K562 (cell line): ENCODE measurements around the gene MRPL40. TPM values are rescaled to one million over a fixed set of nuclear protein-coding genes. Genes with fewer than 3 reads are reported as not detected.

Source experiments
- ATAC-seq: fragments of 200-7000 bp; cut with Tn5 transposase; 3 replicates; pipeline ENCODE4 v1.9.1; 2020; ENCODE audit warnings: moderate library complexity
- BruUV-seq: library from RNA; stranded (reverse); fragments of 400-500 nt; replicated peaks from 2 replicates; lab custom pipeline; 2021; lab: Mats Ljungman, UMichigan
- CTCF ChIA-PET: fragments of 300-600 bp; formaldehyde crosslinking; extraction: SDS; loops from one replicate; lab custom pipeline; 2021; ENCODE audit warnings: low intra/inter-chr PET ratio; lab: Yijun Ruan, JAX
- POLR2A ChIA-PET: fragments of 300-600, 350-650 bp; sonication (Branson Sonifier 250); formaldehyde crosslinking; extraction: SDS; loops from one replicate; lab custom pipeline; 2021; ENCODE audit warnings: antibody characterized with exemption, inconsistent platforms; lab: Yijun Ruan, JAX
- DNase-seq, 4 experiments: peaks; one replicate each; pipeline versions ENCODE4 v3.0.0 to v3.0.0-alpha.2; 2011 to 2018; ENCODE audit warnings: low spot score in 3 of 4, mixed read lengths in 3 of 4; ENCODE audit errors: extremely low read depth in 1 of 4
- FAIRE-seq: peaks from 2 replicates; lab custom pipeline; 2011; peaks lifted over from hg19 to GRCh38; lab: Jason Lieb, UNC
- H2AFZ ChIP-seq: 2 replicates; pipeline ENCODE4 v1.6.0; 2011; ENCODE audit warnings: low read depth, low read length, control low read depth, inconsistent platforms
- H3K27ac ChIP-seq: fragments of 200-600 bp; 3 replicates; pipeline ENCODE4 v1.8.0; 2011; ENCODE audit warnings: low read depth, mild to moderate bottlenecking, control low read depth, inconsistent platforms, low read length, moderate library complexity, mixed read lengths; ENCODE audit errors: extremely low read depth
- H3K27me3 ChIP-seq, 2 experiments: fragments of 300-600 bp in 1 of 2; 2 replicates in 1 of 2; 3 replicates in 1 of 2; pipeline versions ENCODE4 v1.6.0 to v1.8.0; 2011; ENCODE audit warnings: inconsistent platforms in 2 of 2, low read length in 2 of 2, mild to moderate bottlenecking in 1 of 2, mixed read lengths in 1 of 2, moderate library complexity in 1 of 2; ENCODE audit not compliant: control insufficient read depth in 2 of 2, insufficient read depth in 2 of 2
- H3K36me3 ChIP-seq: fragments of 300-600 bp; 3 replicates; pipeline ENCODE4 v1.8.0; 2011; ENCODE audit warnings: mild to moderate bottlenecking, low read length, inconsistent platforms; ENCODE audit not compliant: control insufficient read depth, insufficient read depth
- H3K4me1 ChIP-seq, 2 experiments: fragments of 200-600 bp in 1 of 2; replicated peaks in 1 of 2; 2 replicates in 1 of 2; 3 replicates in 1 of 2; pipeline versions ENCODE4 v1.5.1 to v1.8.0; 2011; ENCODE audit warnings: inconsistent platforms in 2 of 2, low read length in 2 of 2, mild to moderate bottlenecking in 1 of 2, mixed read lengths in 1 of 2, moderate library complexity in 1 of 2; ENCODE audit not compliant: control insufficient read depth in 2 of 2, insufficient read depth in 2 of 2
- H3K4me2 ChIP-seq: 2 replicates; pipeline ENCODE4 v1.6.1; 2011; ENCODE audit warnings: low read length, control low read depth, inconsistent platforms, mixed read lengths; ENCODE audit not compliant: insufficient read depth
- H3K4me3 ChIP-seq: fragments of 200-600 bp; sonication (generic), shearing (Covaris generic); 2 replicates; pipeline ENCODE4 v1.5.1; 2016; ENCODE audit warnings: control low read depth, inconsistent platforms
- H3K79me2 ChIP-seq: fragments of 200-600 bp; 3 replicates; pipeline ENCODE4 v1.8.0; 2011; ENCODE audit warnings: low read length, inconsistent platforms; ENCODE audit not compliant: control insufficient read depth, insufficient read depth
- H3K9ac ChIP-seq, 2 experiments: 2 replicates each; pipeline versions ENCODE4 v1.6.0 to v1.6.1; 2011; ENCODE audit warnings: low read depth in 2 of 2, low read length in 2 of 2, control low read depth in 1 of 2, inconsistent platforms in 1 of 2, mild to moderate bottlenecking in 1 of 2, mixed read lengths in 1 of 2; ENCODE audit not compliant: insufficient read depth in 1 of 2
- H3K9me1 ChIP-seq: one replicate; pipeline ENCODE4 v1.6.0; 2011; ENCODE audit warnings: inconsistent platforms, mild to moderate bottlenecking, low read length, moderate library complexity; ENCODE audit not compliant: control insufficient read depth, insufficient read depth
- H3K9me3 ChIP-seq: replicated peaks from 2 replicates; pipeline ENCODE4 v1.5.1; 2011; ENCODE audit warnings: low read depth, low read length, inconsistent platforms; ENCODE audit not compliant: control insufficient read depth, insufficient read depth
- H4K20me1 ChIP-seq: replicated peaks from 2 replicates; pipeline ENCODE4 v1.6.1; 2011; ENCODE audit warnings: low read length, inconsistent platforms, mixed read lengths; ENCODE audit not compliant: control insufficient read depth, insufficient read depth
- BRF1 ChIP-seq: IDR thresholded peaks from 3 replicates; pipeline ENCODE4 v1.6.1; 2011; ENCODE audit warnings: borderline replicate concordance, mild to moderate bottlenecking; ENCODE audit not compliant: insufficient read length; ENCODE audit errors: extremely low read depth
- GABPB2 ChIP-seq: fragments of 250-450 bp; sonication (Bioruptor Pico); conservative IDR thresholded peaks from 2 replicates; pipeline ENCODE4 v1.5.1; 2021; ENCODE audit warnings: mild to moderate bottlenecking
- HIVEP1 ChIP-seq: fragments of 250-450 bp; sonication (Bioruptor Pico); IDR thresholded peaks from 2 replicates; pipeline ENCODE4 v1.4.0; 2020; ENCODE audit warnings: mild to moderate bottlenecking
- NR2C2 ChIP-seq, 2 experiments: fragments of 200-800 bp in 1 of 2; sonication (Bioruptor generic) in 1 of 2; sonication (generic) in 1 of 2; formaldehyde crosslinking in 1 of 2; IDR thresholded peaks; 2 replicates each; pipeline versions ENCODE4 v1.6.1 to v1.8.0; 2016 to 2022; ENCODE audit warnings: mild to moderate bottlenecking in 1 of 2, missing compliant biosample characterization in 1 of 2, missing genetic modification characterization in 1 of 2, missing genetic modification reagents in 1 of 2
- PATZ1 ChIP-seq: fragments of 250-450 bp; sonication (Bioruptor Pico); IDR thresholded peaks from 2 replicates; pipeline ENCODE4 v1.5.0; 2020; ENCODE audit warnings: mild to moderate bottlenecking, borderline replicate concordance
- RAD21 ChIP-seq, 2 experiments: fragments of 250-450 bp in 1 of 2; fragments of 450-650 bp in 1 of 2; sonication (Bioruptor Pico) in 1 of 2; formaldehyde crosslinking in 1 of 2; IDR thresholded peaks in 1 of 2; conservative IDR thresholded peaks in 1 of 2; 2 replicates each; pipeline versions ENCODE4 v1.4.0 to v1.8.0; 2020 to 2022; ENCODE audit warnings: mild to moderate bottlenecking in 2 of 2, moderate library complexity in 1 of 2
- RBM22 ChIP-seq: fragments of 200-400 bp; formaldehyde crosslinking; IDR thresholded peaks from 2 replicates; pipeline ENCODE4 v1.6.1; 2018; ENCODE audit warnings: low read length, low read depth; ENCODE audit not compliant: poor library complexity, severe bottlenecking
- SAP30 ChIP-seq: fragments of 200-600 bp; sonication (generic); IDR thresholded peaks from 2 replicates; pipeline ENCODE4 v1.6.1; 2012; ENCODE audit warnings: borderline replicate concordance, low read depth, mild to moderate bottlenecking, moderate library complexity, low read length, control low read depth, inconsistent platforms; ENCODE audit not compliant: insufficient read depth, poor library complexity, severe bottlenecking
- STAT5B ChIP-seq: fragments of 250-450 bp; sonication (Bioruptor Pico); IDR thresholded peaks from 2 replicates; pipeline ENCODE4 v1.8.0; 2021; ENCODE audit warnings: mild to moderate bottlenecking, inconsistent platforms
- TGIF2 ChIP-seq: sonication (generic); formaldehyde crosslinking; IDR thresholded peaks from 2 replicates; pipeline ENCODE4 v1.8.1; 2022; ENCODE audit warnings: mild to moderate bottlenecking, missing genetic modification reagents, moderate library complexity
- ZNF121 ChIP-seq: sonication (generic); formaldehyde crosslinking; conservative IDR thresholded peaks from 2 replicates; pipeline ENCODE4 v1.8.0; 2022; ENCODE audit warnings: missing genetic modification reagents
- ZNF174 ChIP-seq: fragments of 250-450 bp; sonication (Bioruptor Pico); IDR thresholded peaks from 2 replicates; pipeline ENCODE4 v1.4.0; 2020; ENCODE audit warnings: mild to moderate bottlenecking
- ZNF23 ChIP-seq: fragments of 250-450 bp; sonication (Bioruptor Pico); IDR thresholded peaks from 2 replicates; pipeline ENCODE4 v1.4.0; 2020; ENCODE audit warnings: mild to moderate bottlenecking
- ZNF253 ChIP-seq: fragments of 250-450 bp; sonication (Bioruptor Pico); conservative IDR thresholded peaks from 2 replicates; pipeline ENCODE4 v1.6.1; 2021; ENCODE audit warnings: mild to moderate bottlenecking
- ZNF511 ChIP-seq: sonication (generic); formaldehyde crosslinking; IDR thresholded peaks from 2 replicates; pipeline ENCODE4 v1.8.0; 2022; ENCODE audit warnings: mild to moderate bottlenecking, missing genetic modification reagents
- ZNF583 ChIP-seq: fragments of 250-450 bp; sonication (Bioruptor Pico); IDR thresholded peaks from 2 replicates; pipeline ENCODE4 v1.4.0; 2020
- WGBS: fragments of 100-300 bp; shearing (Covaris generic); methylation state at CpG from one replicate; pipeline ENCODE4 v1.1.6; 2016; ENCODE audit warnings: low coverage, mixed read lengths; ENCODE audit not compliant: insufficient coverage; ENCODE audit errors: missing lambda C conversion rate; 5-methylcytosine and 5-hydroxymethylcytosine counted together
- in situ Hi-C: fragments of 300-500 bp; cut with MboI; formaldehyde crosslinking; loops from 4 replicates; pipeline ENCODE4 v1.15.0; 2018; ENCODE audit warnings: inconsistent platforms, mixed read lengths
- intact Hi-C: fragments of 100-400 bp; cut with micrococcal nuclease; formaldehyde crosslinking; loops from 2 replicates; pipeline ENCODE4 v1.14.2; 2022
- polyA plus RNA-seq, 8 experiments: library from polyadenylated mRNA; depleted of rRNA in 4 of 8; stranded (reverse) in 5 of 8; unstranded in 3 of 8; fragments of >200 nt; fragmentation: Nextera tagmentation in 2 of 8; fragmentation: Illumina TruSeq in 1 of 8; extraction: Ambion mirVana in 2 of 8; extraction: Trizol in 1 of 8; gene quantifications; 2 replicates each; pipeline versions ENCODE4 v1.2.1 to v1.2.3, GENCODE V29; 2011 to 2014; ENCODE audit warnings: inconsistent platforms in 1 of 8, missing spikeins in 1 of 8
- total RNA-seq, 7 experiments: library from RNA; depleted of rRNA in 6 of 7; stranded (reverse); fragments of >200 nt in 6 of 7; fragmentation: Illumina TruSeq in 2 of 7; extraction: Trizol in 2 of 7; gene quantifications; 2 replicates each; pipeline versions ENCODE4 v1.2.1 to v1.2.3, GENCODE V29; 2011 to 2021; ENCODE audit warnings: low replicate concordance in 1 of 7

MRPL40 gene
- total and polyA plus RNA-seq, 9 of the 15 experiments (the other 6 are each of a cell fraction or from before 2014, with no cell fraction given): 132 to 652 (median 208) TPM

- TF ChIP-seq SAP30 (peak; percentile 95), ZNF511 (CRISPR knock-in tag) (no peak), RAD21 (CRISPR knock-in tag; conservative IDR thresholded peaks at IDR 0.05 in 1 of 2, IDR thresholded peaks at IDR 0.05 in 1 of 2) (peak; percentile 31 to 47)
- TF ChIP-seq, all 486 proteins: peak for 191
These were observed 15.2 kb downstream of the MRPL40 start, which contains the start of gene C22orf39 (continued) for GRCh38 chr22:19447330-19448075.

- ChIA-PET POLR2A (interaction anchor here (0.6 to 11.7 kb wide), 15 partner anchors 8 to 337 kb away, joined by 3 to 284 read pairs (median 5); partner anchors contain the start of genes CDC45, HIRA and MRPL40), CTCF (interaction anchor here (0.7 kb wide), 1 partner anchor 308 kb away, joined by 4 read pairs; no protein-coding TSS in a partner anchor)
- H2AFZ ChIP-seq: peak overlapping the region; percentile 94
- H3K27ac ChIP-seq: peak overlapping the region; percentile 86
- DNase-seq (peak; percentile 72 to 86 (median 84)), ATAC-seq (peak; percentile 49), FAIRE-seq (peak; percentile 32)
- H3K27me3 ChIP-seq: no peaks in the 10 kb centered on the region
- in situ Hi-C loops: no loop called here
- H3K79me2 ChIP-seq: peaks cover 52% of the 10 kb centered on the region
- peak overlapping the region; percentile 73 for H3K4me3 ChIP-seq
- BruUV-seq: TSS peak; percentile 74
- 32% methylated on average over 14 of the region's 14 CpGs for WGBS
- peak overlapping the region; percentile 97 for H3K4me2 ChIP-seq
- intact Hi-C loops: loop anchor here (10.0 kb wide), 1 partner anchor 177 kb away; no protein-coding TSS in a partner anchor
- peak overlapping the region; percentile 89 to 97 for H3K9ac ChIP-seq
- H3K9me1 ChIP-seq: no peaks in the 10 kb centered on the region
- peaks cover 86% of the 10 kb centered on the region for H3K36me3 ChIP-seq
- H3K9me3 ChIP-seq: no peaks in the 10 kb centered on the region
- peaks cover 26% of the 10 kb centered on the region for H4K20me1 ChIP-seq
- H3K4me1 ChIP-seq: peaks cover 27 to 38% of the 10 kb centered on the region in 2 experiments
- TF ChIP-seq GABPB2 (CRISPR knock-in tag): peak; percentile 52; the same call in 1 of the 2 replicates
- no peak for TF ChIP-seq STAT5B (CRISPR knock-in tag)
- TF ChIP-seq TGIF2: no peak
- 0 out of 2 replicates have a peak, but pooled peaks have one; percentile 3 for TF ChIP-seq ZNF253 (CRISPR knock-in tag)
- no peak for TF ChIP-seq RBM22
- TF ChIP-seq ZNF121 (CRISPR knock-in tag): no peak
- TF ChIP-seq ZNF23 (CRISPR knock-in tag): 0 out of 2 replicates have a peak, but pooled peaks have one; percentile 16
- TF ChIP-seq PATZ1 (CRISPR knock-in tag): no peak
- TF ChIP-seq ZNF174 (CRISPR knock-in tag): no peak
- no peak for TF ChIP-seq BRF1
- TF ChIP-seq NR2C2 (CRISPR knock-in tag; IDR thresholded peaks at IDR 0.05): no peak
- TF ChIP-seq NR2C2 (tag; IDR thresholded peaks at IDR 0.05): no peak
- peak; percentile 80 for TF ChIP-seq ZNF583 (CRISPR knock-in tag)
- TF ChIP-seq HIVEP1 (CRISPR knock-in tag): no peak; the same call in 1 of the 2 replicates
These were observed 15.8 kb downstream of the MRPL40 start for GRCh38 chr22:19448076-19448607.
